ENCODE data around the gene NLRP7. TPM values are rescaled to one million over a fixed set of nuclear protein-coding genes. Genes with fewer than 3 reads are reported as not detected.

Gene NLRP7
- total RNA-seq, 1 experiment from 2014 or later = not detected

DNA sequence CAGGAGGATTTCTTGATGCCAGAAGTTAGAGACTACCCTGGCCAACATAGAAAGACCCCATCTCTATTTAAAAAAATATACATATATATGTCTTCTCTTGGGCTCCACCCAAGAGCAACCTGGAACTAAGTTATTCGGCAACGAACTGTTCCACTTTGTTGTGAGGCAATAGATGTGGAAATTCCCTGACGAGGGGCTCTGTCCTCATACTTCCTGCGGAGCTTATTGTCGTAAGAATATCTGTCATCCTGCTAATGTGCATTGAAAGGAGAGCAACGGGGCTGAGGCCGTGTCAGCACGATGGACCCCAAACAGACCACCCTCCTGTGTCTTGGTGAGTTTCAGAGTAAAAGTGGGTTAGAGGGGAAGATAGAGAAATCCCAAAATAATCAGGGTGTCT lies 73.3 kb downstream of the NLRP7 start, which contains the start of gene FCAR:
Gene FCAR (plus strand): TSS at position 246 of the 400 bp plus-strand sequence. CDS start 55 bp downstream, at position 301.
- no peak for DNase-seq (ENCODE audit: low read depth)

Other genes with a start within 250 kb of the NLRP7 start
- gene KIR3DL3, start 223.1 kb downstream of the NLRP7 start, total RNA-seq (2014; rRNA removed; shearing (Covaris generic)) = not detected in 2 replicates
- gene KIR2DL3, start 209.0 kb downstream of the NLRP7 start, total RNA-seq (2014; rRNA removed; shearing (Covaris generic)) = not detected in 2 replicates
- gene KIR2DL1, start 177.7 kb downstream of the NLRP7 start, total RNA-seq (2014; rRNA removed; shearing (Covaris generic)) = not detected in 2 replicates
- gene KIR2DL4, start 143.9 kb downstream of the NLRP7 start, total RNA-seq (2014; rRNA removed; shearing (Covaris generic)) = not detected in 2 replicates
- gene KIR3DL1, start 131.1 kb downstream of the NLRP7 start, total RNA-seq (2014; rRNA removed; shearing (Covaris generic)) = not detected in 2 replicates
- not detected in 2 replicates for gene KIR2DS4, start 114.9 kb downstream of the NLRP7 start, total RNA-seq (2014; rRNA removed; shearing (Covaris generic))
- gene KIR3DL2, start 97.1 kb downstream of the NLRP7 start, total RNA-seq (2014; rRNA removed; shearing (Covaris generic)) = not detected in 2 replicates
- not detected in 2 replicates for gene FCAR, start 73.3 kb downstream of the NLRP7 start, total RNA-seq (2014; rRNA removed; shearing (Covaris generic))
- not detected in 2 replicates for gene NCR1, start 41.4 kb downstream of the NLRP7 start, total RNA-seq (2014; rRNA removed; shearing (Covaris generic))
- not detected in 2 replicates for gene NLRP2, start 18.8 kb upstream of the NLRP7 start, total RNA-seq (2014; rRNA removed; shearing (Covaris generic))
- not detected in 2 replicates for gene GP6, start 90.7 kb upstream of the NLRP7 start, total RNA-seq (2014; rRNA removed; shearing (Covaris generic))
- gene RDH13, start 115.6 kb upstream of the NLRP7 start, total RNA-seq (2014; rRNA removed; shearing (Covaris generic)) = 2.8 and 5.3 TPM in 2 replicates
- gene EPS8L1, start 128.3 kb upstream of the NLRP7 start, total RNA-seq (2014; rRNA removed; shearing (Covaris generic)) = 1.7 and 2.5 TPM in 2 replicates
- 26.9 and 39.9 TPM in 2 replicates for gene PPP1R12C, start 170.1 kb upstream of the NLRP7 start, total RNA-seq (2014; rRNA removed; shearing (Covaris generic))
- gene TNNT1, start 201.7 kb upstream of the NLRP7 start, total RNA-seq (2014; rRNA removed; shearing (Covaris generic)) = 25.5 and 40.1 TPM in 2 replicates
- gene TNNI3, start 210.2 kb upstream of the NLRP7 start, total RNA-seq (2014; rRNA removed; shearing (Covaris generic)) = 0.42 TPM in 1 of 2 replicates, not detected in the other
- 0.44 and 4.0 TPM in 2 replicates for gene DNAAF3, start 219.1 kb upstream of the NLRP7 start, total RNA-seq (2014; rRNA removed; shearing (Covaris generic))
- not detected in 2 replicates for gene SYT5, start 232.8 kb upstream of the NLRP7 start, total RNA-seq (2014; rRNA removed; shearing (Covaris generic))

Measured in M059J (cell line).